ENCODE data around the gene AXL. TPM values are rescaled to one million over a fixed set of nuclear protein-coding genes. Genes with fewer than 3 reads are reported as not detected.

The AXL gene
- total RNA-seq, 2 experiments from 2014 or later = 0.05 to 0.29 TPM

DNA sequence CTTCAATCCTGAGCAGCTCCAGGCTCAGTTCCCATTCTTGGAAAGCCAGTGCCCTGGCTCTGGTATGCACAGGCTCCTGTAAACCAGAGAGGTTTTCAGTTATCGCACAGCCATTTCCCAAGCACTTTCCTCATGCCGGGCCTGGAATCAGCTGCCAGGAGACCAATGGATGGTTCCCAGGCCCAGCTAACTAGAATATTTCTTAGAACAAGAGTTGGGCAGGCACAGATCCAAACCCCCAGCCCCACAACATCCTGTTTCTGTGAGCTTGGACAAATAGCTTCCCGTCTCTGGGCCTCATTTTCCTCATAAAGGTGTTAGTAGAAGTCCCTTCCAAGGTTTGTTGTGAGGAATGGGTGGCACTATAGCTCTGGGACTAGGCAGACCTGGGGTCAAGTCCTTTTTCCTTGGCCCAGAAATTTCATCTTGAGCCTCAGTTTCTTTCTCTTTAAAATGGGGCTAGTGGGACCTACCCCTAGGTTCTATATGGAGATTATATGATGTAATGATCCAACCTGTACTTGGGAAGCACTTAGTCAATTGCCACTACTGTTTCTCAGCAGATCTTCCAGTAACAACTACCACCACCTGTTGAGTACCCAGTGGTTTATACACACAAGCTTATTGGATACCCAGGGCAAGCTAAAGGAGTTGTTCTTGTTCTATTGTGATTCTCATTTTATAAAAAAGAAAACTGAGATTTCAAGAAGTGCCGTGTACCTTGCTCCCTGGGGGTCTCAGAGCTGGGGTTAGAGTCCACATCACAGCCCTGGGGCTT is 85.9 kb downstream of the AXL start:
- ATAC-seq (no peak), DNase-seq (no peak)
- CTCF ChIA-PET = interaction anchor here (0.7 to 11.7 kb wide), 7 partner anchors 18 to 100 kb away, joined by 3 to 110 read pairs (median 4); partner anchors contain the start of genes B9D2 and HNRNPUL1
- Mint-ChIP-seq H3K4me1 (peaks cover 92% of the 10 kb centered on the region), H3K4me3 (no peak overlapping the region), H3K36me3 (peaks cover 62% of the 10 kb centered on the region), H3K27ac (peak overlapping the region; percentile 96), H3K27me3 (no peaks in the 10 kb centered on the region), H3K9me3 (ENCODE audit: low read depth) (no peaks in the 10 kb centered on the region)

GRCh38 chr19:41305927-41306793 is 87.1 kb downstream of the AXL start:
- CTCF ChIA-PET = interaction anchor here (0.7 to 11.7 kb wide), 6 partner anchors 8 to 50 kb away, joined by 3 to 110 read pairs (median 4); partner anchors contain the start of gene HNRNPUL1
- no peak for DNase-seq
- peaks cover 87% of the 10 kb centered on the region for H3K4me1 Mint-ChIP-seq
- peak overlapping the region; percentile 60 for H3K4me3 Mint-ChIP-seq
- H3K36me3 Mint-ChIP-seq = peaks cover 56% of the 10 kb centered on the region
- ATAC-seq = no peak
- H3K9me3 Mint-ChIP-seq (ENCODE audit: low read depth) = no peaks in the 10 kb centered on the region
- H3K27me3 Mint-ChIP-seq = no peaks in the 10 kb centered on the region
- peak overlapping the region; percentile 94 for H3K27ac Mint-ChIP-seq

DNA sequence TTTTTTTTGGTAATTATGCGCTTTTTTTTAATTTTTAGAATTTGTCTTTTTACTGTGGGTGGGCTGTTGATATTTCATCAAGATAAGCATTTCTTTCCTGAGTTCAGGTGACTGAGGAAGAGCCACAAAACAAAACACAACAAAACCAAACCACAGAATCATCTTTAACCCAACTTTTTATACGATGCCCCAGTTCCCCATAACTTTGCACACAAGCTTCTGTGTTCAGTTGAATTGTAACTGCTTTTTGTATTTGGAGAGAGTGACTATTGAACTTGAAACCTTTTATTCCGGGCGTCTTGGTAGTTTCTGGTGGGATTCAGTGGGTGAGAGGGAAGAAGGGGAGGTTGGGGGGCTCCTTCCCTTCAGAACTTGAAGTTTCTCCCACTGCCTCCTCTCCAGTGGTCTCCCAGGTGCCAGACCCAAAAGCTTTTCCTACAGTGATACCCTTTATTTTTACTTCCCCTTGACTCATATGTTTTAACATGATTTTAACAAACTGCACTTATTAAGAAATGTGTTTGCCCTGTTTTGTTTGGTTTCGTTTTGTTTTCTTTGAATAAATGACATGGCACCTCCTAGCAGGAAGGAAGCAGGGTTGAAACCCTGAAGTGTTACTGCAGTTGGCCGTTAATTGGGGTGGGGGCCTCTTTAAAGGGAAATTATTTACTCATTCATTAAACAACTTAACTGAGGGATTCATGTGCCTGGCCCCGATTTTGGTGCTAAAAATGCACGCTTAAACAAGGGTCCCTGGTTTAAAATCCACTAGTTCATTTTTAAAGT is 88.3 kb downstream of the AXL start:
- Mint-ChIP-seq H3K27ac (peak overlapping the region; percentile 94), H3K4me3 (peak overlapping the region; percentile 60), H3K36me3 (peaks cover 55% of the 10 kb centered on the region), H3K4me1 (peaks cover 85% of the 10 kb centered on the region), H3K27me3 (no peaks in the 10 kb centered on the region), H3K9me3 (ENCODE audit: low read depth) (no peaks in the 10 kb centered on the region)
- CTCF ChIA-PET = interaction anchor here (0.6 to 11.7 kb wide), 16 partner anchors 9 to 517 kb away, joined by 3 to 110 read pairs (median 6); partner anchors contain the start of genes B9D2 and HNRNPUL1
- ATAC-seq = no peak
- peak; percentile 60 for DNase-seq

DNA sequence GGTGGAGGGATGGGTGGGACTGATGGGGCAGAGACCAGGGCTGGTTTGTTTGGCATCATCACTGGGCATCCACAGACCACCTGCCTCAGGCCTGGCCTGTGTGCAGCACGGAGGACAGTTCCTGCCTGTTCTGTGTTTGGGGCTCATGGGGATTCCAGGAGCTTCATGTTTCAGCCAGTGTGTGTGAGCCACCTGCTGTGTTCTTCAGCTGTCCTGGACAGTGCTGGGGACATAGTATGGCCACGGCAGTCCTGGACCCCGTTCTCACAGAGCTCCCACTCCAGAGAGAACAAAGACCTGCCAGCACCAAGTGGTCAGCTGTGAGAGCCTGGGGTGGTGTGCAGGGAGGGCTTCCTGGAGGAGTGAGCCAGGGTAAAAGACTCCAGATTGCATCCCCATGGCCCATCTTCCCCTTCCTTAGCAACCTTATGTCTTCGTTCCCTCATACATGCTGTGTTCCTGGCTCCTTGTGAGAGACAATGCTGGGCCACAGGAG is 89.0 kb downstream of the AXL start:
- H3K9me3 Mint-ChIP-seq (ENCODE audit: low read depth) = no peaks in the 10 kb centered on the region
- H3K4me1 Mint-ChIP-seq = peaks cover 82% of the 10 kb centered on the region
- CTCF ChIA-PET = interaction anchor here (0.9 to 11.7 kb wide), 24 partner anchors 9 to 646 kb away, joined by 3 to 110 read pairs (median 5); partner anchors contain the start of genes B9D2 and HNRNPUL1
- H3K36me3 Mint-ChIP-seq = peaks cover 55% of the 10 kb centered on the region
- DNase-seq (no peak), ATAC-seq (peak; percentile 5)
- peak overlapping the region; percentile 95 for H3K4me3 Mint-ChIP-seq
- peak overlapping the region; percentile 94 for H3K27ac Mint-ChIP-seq
- H3K27me3 Mint-ChIP-seq = no peaks in the 10 kb centered on the region

DNA sequence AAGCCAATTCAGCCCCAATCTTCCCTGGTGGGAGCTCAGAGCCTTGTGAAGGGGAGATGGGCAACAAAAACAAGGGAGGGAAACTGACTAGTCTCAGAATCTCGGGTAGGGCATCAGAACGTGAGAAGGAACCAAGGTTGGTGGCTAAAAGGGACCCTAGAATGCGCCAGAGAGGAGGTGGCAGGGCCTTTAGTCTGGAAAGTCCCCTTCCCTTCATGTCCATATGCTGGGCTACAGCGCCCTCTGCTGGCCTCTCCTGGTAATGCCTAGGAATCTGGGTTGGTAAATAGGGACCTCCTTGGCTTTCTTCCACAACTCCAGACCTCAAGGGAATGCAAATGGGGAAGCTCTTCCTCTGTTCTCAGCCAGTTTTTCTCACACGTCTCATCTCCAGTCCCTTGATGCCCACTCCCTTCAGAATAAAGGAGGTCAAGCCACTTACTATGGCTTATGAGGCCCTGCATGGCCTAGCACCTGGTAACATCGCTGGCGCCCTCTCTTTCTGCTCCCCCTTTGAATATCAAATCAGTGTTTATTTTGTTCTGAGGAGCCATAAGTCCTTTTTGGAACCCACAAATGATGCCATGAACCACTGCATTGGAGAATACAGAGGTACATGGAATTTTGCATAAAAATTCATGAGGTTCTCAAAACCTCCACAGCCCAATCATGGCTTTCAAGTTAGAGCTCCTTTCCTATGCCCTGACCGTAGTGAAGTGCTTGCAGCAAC is 89.6 kb downstream of the AXL start:
- CTCF ChIA-PET = interaction anchor here (0.8 to 11.7 kb wide), 31 partner anchors 9 to 647 kb away, joined by 3 to 110 read pairs (median 5); partner anchors contain the start of genes B9D2 and HNRNPUL1
- Mint-ChIP-seq H3K27ac (peak overlapping the region; percentile 94), H3K4me3 (peak overlapping the region; percentile 95), H3K4me1 (peaks cover 82% of the 10 kb centered on the region), H3K36me3 (peaks cover 57% of the 10 kb centered on the region), H3K9me3 (ENCODE audit: low read depth) (no peaks in the 10 kb centered on the region), H3K27me3 (no peaks in the 10 kb centered on the region)
- DNase-seq (peak; percentile 95), ATAC-seq (peak; percentile 50)

GRCh38 chr19:41309180-41310032 is 90.4 kb downstream of the AXL start:
- CTCF ChIA-PET = interaction anchor here (0.7 to 11.7 kb wide), 33 partner anchors 7 to 647 kb away, joined by 3 to 110 read pairs (median 5); partner anchors contain the start of genes B9D2 and HNRNPUL1
- Mint-ChIP-seq H3K27ac (peak overlapping the region; percentile 94), H3K36me3 (peaks cover 52% of the 10 kb centered on the region), H3K4me1 (peaks cover 76% of the 10 kb centered on the region), H3K4me3 (peak overlapping the region; percentile 95), H3K27me3 (no peaks in the 10 kb centered on the region), H3K9me3 (ENCODE audit: low read depth) (no peaks in the 10 kb centered on the region)
- DNase-seq (no peak), ATAC-seq (no peak)

DNA sequence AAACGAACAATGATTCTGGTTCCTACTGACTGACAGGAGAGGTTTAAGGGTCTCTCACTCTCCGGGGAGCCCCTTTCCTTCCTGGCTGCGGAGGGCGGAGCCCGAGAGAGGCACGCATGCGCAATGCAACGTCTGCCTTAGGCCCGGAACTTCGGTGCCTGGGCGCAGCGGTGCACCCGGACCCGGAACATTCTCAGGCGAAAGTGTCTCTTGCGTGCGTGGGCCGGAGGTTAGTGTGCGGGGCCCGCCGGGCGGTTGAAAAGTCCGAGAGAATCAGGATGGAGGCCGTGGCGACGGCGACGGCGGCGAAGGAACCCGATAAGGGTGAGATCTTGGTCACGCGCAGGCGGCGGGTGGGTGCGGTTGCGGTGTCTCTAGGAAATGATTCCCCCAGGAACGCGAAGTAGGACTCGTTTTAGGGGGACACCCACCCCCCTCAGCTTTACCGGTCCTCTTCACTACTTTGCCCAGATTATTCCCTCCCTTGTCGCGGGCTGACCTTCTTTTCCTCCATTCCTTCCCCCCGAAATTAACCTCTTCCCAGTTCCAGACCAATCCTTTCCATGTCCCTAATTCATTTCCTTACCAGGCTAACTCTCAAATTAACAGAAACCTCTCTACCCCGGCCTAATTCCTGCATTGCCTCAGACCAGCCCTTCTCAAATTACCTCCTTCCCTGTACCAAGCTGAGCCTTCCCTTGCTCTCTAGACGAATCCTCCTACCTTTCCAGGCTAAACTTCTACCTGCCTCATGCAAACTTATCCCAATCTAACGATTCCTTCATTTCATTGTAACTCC is 91.2 kb downstream of the AXL start, which contains the start of gene CCDC97:
Gene CCDC97, plus strand, starts transcription at position 140 of the 799 bp plus-strand sequence. Its CDS starts 139 bp downstream, at position 279.
- H3K9me3 Mint-ChIP-seq (ENCODE audit: low read depth) = no peaks in the 10 kb centered on the region
- H3K4me3 Mint-ChIP-seq = peak within 1 kb of the TSS; percentile 95
- no peaks in the 10 kb centered on the region for H3K27me3 Mint-ChIP-seq
- peak; percentile 72 for ATAC-seq
- H3K36me3 Mint-ChIP-seq = peaks cover 46% of the 10 kb centered on the region
- peak; percentile 93 for DNase-seq
- CTCF ChIA-PET = interaction anchor here (0.7 to 11.7 kb wide), 9 partner anchors 8 to 166 kb away, joined by 3 to 110 read pairs (median 6); partner anchors contain the start of gene HNRNPUL1
- peaks cover 69% of the 10 kb centered on the region for H3K4me1 Mint-ChIP-seq
- H3K27ac Mint-ChIP-seq = peak within 1 kb of the TSS; percentile 94

GRCh38 chr19:41311072-41311471 is 92.0 kb downstream of the AXL start:
- no peak overlapping the region for H3K27ac Mint-ChIP-seq
- CTCF ChIA-PET = interaction anchor here (1.4 to 11.7 kb wide), 5 partner anchors 9 to 107 kb away, joined by 4 to 110 read pairs (median 9); partner anchors contain the start of gene HNRNPUL1
- peak overlapping the region; percentile 95 for H3K4me3 Mint-ChIP-seq
- no peak for ATAC-seq
- H3K36me3 Mint-ChIP-seq = peaks cover 42% of the 10 kb centered on the region
- H3K4me1 Mint-ChIP-seq = peaks cover 63% of the 10 kb centered on the region
- no peaks in the 10 kb centered on the region for H3K9me3 Mint-ChIP-seq (ENCODE audit: low read depth)
- no peak for DNase-seq
- H3K27me3 Mint-ChIP-seq = no peaks in the 10 kb centered on the region
